IPS-18c (cell line): Measurements from ENCODE around the gene PDSS2.
"Not testable (repeated sequence)": the region's sequence is repeated elsewhere in the genome, so short reads cannot be mapped to it uniquely, and the experiment has no call there.

ENCODE experiments used
- H3K4me3 ChIP-seq: 2 replicates; pipeline ENCODE4 v1.7.0; 2013; ENCODE audit warnings: low read depth, mild to moderate bottlenecking, low read length, moderate library complexity; ENCODE audit not compliant: insufficient read depth
- H3K9me3 ChIP-seq: one replicate; pipeline ENCODE4 v1.6.1; 2013; ENCODE audit warnings: mild to moderate bottlenecking, low read length, moderate library complexity; ENCODE audit not compliant: control insufficient read depth, insufficient read depth

PDSS2 gene

GRCh38 chr6:107154801-107155160 is 304.6 kb downstream of the PDSS2 start:
- Histone ChIP-seq H3K9me3 (peaks cover 2% of the 10 kb centered on the region), H3K4me3 (no peak overlapping the region)

DNA sequence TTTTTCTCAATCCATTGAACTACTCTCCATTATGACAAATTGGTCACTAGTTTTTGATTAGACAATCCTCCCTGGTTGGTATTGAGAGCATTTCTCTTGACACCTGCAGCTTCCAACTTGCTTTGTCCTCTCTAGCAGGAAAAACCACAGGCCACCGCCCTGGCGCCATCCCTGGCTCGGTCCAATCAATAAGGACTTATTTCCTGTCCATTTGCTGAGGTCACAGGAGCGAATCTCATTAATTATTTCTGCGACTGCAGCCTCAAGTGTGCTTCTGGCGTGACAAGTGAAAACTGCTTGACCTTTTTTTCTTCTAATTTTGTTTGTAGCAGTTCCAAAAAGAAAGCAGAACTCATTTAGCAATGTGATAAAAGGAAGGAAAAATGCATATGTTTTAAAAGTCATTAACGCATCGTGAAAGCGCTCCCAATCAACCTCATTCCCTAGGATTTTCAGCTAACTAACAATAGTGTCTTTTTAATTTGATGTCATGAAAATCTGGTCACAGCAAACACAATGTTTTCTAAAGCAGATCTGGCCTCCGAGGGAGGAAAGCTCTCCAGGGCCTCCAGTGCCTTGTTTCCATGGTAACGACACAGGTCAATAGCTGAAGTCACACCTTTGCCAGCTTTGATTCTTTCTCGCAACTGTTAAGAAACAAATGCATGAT is 305.1 kb downstream of the PDSS2 start:
- peaks cover 2% of the 10 kb centered on the region for H3K9me3 ChIP-seq
- H3K4me3 ChIP-seq = no peak overlapping the region

GRCh38 chr6:107152638-107153430 is 306.5 kb downstream of the PDSS2 start:
- no peak overlapping the region for H3K4me3 ChIP-seq
- H3K9me3 ChIP-seq = peaks cover 2% of the 10 kb centered on the region

- H3K9me3 ChIP-seq = no peaks in the 10 kb centered on the region
Measured at GRCh38 chr6:107144666-107145065, 314.7 kb downstream of the PDSS2 start.

GRCh38 chr6:107144014-107144413 is 315.4 kb downstream of the PDSS2 start:
- Histone ChIP-seq H3K9me3 (no peaks in the 10 kb centered on the region), H3K4me3 (no peak overlapping the region)

More at GRCh38 chr6:107144666-107145065, 314.7 kb downstream of the PDSS2 start:
- H3K4me3 ChIP-seq = no peak overlapping the region

- Histone ChIP-seq H3K9me3 (no peaks in the 10 kb centered on the region), H3K4me3 (no peak overlapping the region)
Measured at GRCh38 chr6:107140581-107140980, 318.8 kb downstream of the PDSS2 start.

DNA sequence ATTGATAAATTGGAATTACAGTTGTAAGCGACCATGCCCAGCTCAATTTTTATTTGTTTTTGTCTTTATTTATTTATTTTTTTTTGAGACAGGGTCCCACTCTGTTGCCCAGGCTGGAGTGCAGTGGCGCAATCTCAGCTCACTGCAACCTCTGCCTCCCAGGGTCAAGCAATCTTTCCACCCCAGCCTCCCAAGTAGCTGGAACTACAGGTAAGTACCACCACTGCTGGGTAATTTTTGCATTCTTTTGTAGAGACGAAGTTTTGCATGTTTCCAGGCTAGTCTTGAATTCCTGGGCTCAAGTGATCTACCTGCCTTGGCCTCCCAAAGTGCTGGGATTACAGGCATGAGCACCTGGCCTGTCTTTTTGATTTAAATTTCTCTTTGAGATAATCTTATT is 323.0 kb downstream of the PDSS2 start:
- not testable (repeated sequence) for H3K9me3 ChIP-seq, H3K4me3 ChIP-seq

DNA sequence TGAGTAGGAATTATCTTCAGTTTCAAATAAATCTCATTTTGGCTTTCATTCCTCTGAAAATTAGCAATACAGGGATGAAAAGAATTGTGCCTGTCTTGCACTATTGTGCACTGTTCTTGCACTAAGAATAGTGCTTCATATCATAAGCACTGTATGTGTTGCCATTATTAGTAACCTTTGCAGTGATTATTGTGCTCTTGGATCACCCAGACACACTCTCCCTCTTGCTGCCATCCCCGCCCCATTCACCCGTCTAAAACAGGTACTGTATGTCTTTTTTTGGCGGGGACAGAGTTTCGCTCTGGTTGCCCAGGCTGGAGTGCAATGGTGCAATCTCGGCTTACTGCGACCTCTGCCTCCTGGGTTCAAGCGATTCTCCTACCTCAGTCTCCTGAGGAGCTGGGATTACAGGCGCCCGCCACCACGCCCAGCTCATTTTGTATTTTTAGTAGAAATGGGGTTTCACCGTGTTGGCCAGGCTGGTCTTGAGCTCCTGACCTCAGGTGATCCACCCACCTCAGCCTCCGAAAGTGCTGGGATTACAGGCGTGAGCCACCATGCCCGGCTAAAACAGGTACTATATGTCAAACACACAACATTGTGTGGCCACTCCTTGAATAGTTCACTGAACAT is 324.2 kb downstream of the PDSS2 start:
- H3K4me3 ChIP-seq, H3K9me3 ChIP-seq: not testable (repeated sequence)

DNA sequence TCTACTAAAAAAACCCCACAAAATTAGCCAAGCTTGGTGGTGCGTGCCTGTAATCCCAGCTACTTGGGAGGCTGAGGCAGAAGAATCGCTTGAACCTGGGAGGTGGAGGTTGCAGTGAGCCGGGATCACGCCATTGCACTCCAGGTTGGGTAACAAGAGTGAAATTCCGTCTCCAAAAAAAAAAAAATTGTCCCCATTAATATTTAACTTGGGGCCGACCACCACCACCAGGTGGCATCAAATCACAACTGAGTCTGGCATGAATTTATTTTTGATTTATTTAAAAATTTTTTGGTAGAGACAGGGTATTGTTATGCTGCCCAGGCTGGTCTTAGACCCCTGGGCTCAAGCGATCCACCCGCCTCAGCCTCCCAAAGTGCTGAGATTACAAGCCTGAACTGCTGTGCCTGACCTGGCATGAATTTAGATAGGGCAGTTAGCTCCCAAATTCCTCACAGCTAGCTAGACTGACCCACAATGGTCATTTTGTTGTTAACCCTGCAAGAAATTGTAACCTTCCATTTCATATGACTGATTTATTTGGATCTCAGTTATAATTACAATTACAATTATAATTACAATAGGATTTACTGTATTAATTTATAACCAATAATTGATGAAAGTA is 326.9 kb downstream of the PDSS2 start:
- Histone ChIP-seq H3K9me3 (no peaks in the 10 kb centered on the region), H3K4me3 (no peak overlapping the region)

DNA sequence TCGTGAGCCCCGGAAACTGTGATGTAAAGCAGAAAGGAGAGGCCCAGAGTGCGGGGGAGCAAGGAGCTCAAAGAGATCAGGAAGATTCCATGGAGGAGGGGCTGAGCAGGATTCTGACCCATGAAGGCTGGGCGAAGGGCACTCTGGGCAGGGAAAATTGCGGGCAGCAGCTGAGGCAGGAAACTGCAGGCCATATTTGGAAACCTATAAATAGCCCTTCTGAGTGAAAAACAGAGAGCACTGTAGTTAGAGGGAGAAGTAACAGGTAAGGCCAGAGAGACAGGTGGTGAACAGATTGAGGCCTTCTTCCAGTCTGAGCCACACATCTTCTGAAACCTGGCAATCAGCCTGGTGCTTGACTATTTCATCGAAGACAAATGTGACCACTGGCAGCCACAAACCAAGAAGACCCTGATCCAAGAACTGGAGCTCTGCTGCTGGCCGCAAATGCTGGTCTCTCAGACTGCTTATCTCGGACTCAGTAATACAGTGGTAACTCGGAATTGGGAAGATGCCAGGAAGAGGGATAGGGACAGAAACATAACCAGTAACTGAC is 329.9 kb downstream of the PDSS2 start:
- no peaks in the 10 kb centered on the region for H3K9me3 ChIP-seq
- H3K4me3 ChIP-seq = no peak overlapping the region

GRCh38 chr6:107128577-107128976 is 330.8 kb downstream of the PDSS2 start:
- Histone ChIP-seq H3K4me3 (no peak overlapping the region), H3K9me3 (no peaks in the 10 kb centered on the region)

DNA sequence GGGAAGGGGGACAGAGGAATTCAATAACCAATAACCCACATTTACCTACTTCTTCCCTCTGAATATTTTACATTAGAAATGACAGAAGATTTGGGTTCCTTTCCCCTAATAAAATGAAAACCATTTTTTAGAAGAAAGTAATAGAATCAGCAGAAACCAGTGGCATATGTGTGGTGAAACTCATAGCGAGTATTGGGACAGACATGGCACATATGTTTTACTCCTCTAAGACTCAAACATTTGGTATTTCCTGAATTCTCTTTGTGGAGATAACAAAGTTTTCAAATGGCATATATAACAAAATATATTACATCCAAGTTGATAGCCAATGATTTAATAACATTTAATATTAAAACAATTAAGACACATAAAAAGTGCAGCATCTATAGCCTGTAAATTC is 331.2 kb downstream of the PDSS2 start:
- no peak overlapping the region for H3K4me3 ChIP-seq
- no peaks in the 10 kb centered on the region for H3K9me3 ChIP-seq

- Histone ChIP-seq H3K9me3 (no peaks in the 10 kb centered on the region), H3K4me3 (no peak overlapping the region)
Measured at GRCh38 chr6:107125771-107126170, 333.6 kb downstream of the PDSS2 start.

DNA sequence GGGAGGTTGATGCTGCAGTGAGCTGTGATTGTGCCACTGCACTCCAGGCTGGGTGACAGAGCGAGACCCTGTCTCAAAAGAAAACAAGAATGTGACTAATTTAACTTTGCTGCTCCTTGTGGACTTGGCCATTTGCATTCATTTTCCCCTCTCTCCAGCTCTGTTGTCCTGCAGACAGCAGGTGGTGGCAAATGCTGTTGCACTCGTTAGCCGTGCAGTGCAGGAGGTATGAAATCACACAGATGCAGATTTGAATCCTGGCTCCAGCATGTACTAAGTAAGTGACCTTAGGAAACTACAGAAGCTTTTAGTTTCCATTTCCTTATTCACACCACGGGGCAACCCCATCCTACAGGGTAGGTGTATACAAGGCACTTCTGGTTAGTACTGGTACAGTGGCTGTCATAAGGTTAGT is 334.4 kb downstream of the PDSS2 start:
- H3K9me3 ChIP-seq = no peaks in the 10 kb centered on the region
- no peak overlapping the region for H3K4me3 ChIP-seq

DNA sequence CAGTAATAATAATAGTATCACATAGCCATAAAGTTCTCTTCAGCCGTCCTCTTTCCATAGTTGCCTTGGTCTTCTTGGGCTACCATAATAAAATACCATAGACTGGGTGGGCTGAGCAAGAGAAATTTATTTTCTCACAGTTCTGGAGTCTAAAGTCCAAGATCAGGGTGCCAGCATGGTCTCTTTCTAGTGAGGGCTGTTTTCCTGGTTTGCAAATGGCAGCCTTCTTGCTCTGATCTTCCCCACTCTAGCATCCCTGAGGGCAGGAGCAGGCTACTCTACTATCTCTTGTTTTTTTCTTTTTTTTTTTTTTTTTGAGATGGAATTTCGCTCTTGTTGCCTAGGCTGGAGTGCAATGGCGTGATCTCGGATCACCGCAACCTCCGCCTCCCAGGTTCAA is 335.9 kb downstream of the PDSS2 start:
- Histone ChIP-seq H3K9me3 (no peaks in the 10 kb centered on the region), H3K4me3 (no peak overlapping the region)

- H3K4me3 ChIP-seq = no peak overlapping the region
- no peaks in the 10 kb centered on the region for H3K9me3 ChIP-seq
Measured at GRCh38 chr6:107122748-107123147, 336.6 kb downstream of the PDSS2 start.

- no peak overlapping the region for H3K4me3 ChIP-seq
Measured at GRCh38 chr6:107121964-107122495, 337.3 kb downstream of the PDSS2 start.

More at GRCh38 chr6:107121964-107122495, 337.3 kb downstream of the PDSS2 start:
- H3K9me3 ChIP-seq = no peaks in the 10 kb centered on the region
